Dermis blood vessel endothelial cell (primary cell): Measurements from ENCODE around the gene KCNN3. TPM values are rescaled to one million over a fixed set of nuclear protein-coding genes. Genes with fewer than 3 reads are reported as not detected.
A peak's percentile ranks its signal among the peaks of the same experiment; 100 is the strongest.

ENCODE experiments used
- DNase-seq: peaks from one replicate; pipeline ENCODE4 v3.0.0; 2010
- total RNA-seq: library from RNA; depleted of rRNA; stranded (reverse); fragments of >200 nt; gene quantifications from 2 replicates; pipeline ENCODE4 v1.2.3, GENCODE V29; 2014

The KCNN3 gene
- total RNA-seq, 1 donor from 2014 or later = 1.7 TPM

DNA sequence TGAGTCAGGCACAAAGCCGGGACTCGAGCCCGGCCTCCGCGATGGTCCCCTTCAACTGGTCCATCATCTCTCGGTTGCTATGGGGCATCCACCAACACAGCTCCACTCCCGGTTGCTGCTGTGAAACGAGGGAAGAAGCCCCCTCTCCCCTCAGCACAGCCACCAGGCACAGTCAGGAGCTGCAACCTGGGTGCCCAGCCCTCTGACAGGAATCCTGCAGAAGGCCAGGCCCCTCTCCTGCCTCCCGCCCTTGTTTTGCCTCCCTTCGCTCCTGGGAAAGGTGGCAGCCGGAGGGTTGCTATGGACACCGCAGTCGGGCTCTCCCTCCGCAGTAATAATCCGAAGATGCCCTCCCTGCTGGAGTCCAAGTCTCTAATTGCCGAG is 8.9 kb upstream of the KCNN3 start:
- DNase-seq = no peak

- DNase-seq = peak; percentile 89
Observed at GRCh38 chr1:154878371-154879037, 8.4 kb upstream of the KCNN3 start.

DNA sequence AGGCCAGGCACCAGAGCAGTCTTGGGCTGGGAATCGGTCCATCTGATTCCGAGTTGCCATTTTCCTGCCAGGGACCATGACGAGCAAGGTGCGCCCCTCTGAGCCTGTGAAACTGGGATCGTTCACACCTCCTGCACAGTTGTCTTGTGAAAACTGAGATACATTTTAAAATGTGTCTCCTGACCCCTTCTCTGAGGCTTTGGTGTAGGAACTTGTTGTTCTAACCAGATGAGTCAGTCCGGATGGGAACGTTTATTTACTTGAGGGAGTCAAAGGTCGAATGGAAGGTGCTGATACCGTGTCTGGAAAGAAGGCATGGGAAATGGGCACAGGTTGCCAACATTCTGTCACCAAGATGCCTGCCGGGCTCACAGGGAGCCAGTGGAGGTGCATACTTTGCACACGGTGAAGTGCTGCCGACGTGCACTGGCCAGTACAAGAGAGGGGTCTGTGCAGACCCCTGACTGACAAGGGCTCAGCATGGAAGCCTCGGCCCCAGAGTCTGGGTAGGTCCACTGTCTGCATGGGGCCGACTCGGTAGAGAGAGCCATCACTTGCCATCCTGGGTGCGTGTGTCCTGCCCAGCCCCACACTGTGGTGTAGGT is 7.4 kb upstream of the KCNN3 start:
- DNase-seq = peak; percentile 60

GRCh38 chr1:154876842-154877369 is 6.8 kb upstream of the KCNN3 start:
- DNase-seq = no peak

DNA sequence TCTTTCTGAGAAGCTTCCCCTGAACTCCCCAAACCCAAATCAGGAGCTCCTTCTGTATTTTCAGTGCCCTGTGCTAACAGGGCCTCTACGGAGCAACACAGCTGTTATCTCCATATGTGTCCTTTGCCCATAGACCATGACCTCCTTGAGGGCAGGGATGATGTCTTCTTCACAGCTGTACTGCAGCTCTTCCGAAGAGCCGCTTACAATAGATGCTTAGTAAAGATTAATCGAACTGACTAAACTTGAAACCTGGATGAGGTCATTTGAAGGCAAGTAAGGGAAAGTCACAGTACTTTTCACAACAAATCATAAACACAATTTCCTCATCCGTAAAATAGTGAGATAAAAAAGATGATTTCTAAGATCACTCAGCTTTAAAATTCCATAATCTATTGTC is 4.4 kb upstream of the KCNN3 start:
- DNase-seq = no peak

- no peak for DNase-seq
Observed at GRCh38 chr1:154873321-154873950, 3.4 kb upstream of the KCNN3 start.

DNA sequence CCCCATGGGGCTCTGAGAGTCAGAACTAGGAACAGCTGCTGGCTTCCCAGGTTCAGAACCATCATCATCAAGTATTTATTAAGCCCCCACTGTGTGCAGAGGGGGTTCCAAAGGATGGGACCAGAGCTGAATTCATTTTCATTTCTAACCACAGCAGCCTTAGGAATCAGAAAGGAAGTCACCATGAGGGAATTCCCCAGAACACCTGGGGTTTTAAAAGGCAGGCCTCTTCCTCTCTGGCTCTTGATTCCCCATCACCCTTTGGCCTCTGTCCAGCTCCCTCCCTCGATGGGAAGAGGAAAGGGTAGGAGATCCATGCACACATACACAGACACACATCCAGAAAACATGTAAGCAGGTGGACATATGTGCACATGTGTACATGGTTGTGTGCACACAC is 1.3 kb upstream of the KCNN3 start:
- DNase-seq = no peak

- no peak for DNase-seq
Observed at GRCh38 chr1:154870734-154871133, 653 bp upstream of the KCNN3 start.

DNA sequence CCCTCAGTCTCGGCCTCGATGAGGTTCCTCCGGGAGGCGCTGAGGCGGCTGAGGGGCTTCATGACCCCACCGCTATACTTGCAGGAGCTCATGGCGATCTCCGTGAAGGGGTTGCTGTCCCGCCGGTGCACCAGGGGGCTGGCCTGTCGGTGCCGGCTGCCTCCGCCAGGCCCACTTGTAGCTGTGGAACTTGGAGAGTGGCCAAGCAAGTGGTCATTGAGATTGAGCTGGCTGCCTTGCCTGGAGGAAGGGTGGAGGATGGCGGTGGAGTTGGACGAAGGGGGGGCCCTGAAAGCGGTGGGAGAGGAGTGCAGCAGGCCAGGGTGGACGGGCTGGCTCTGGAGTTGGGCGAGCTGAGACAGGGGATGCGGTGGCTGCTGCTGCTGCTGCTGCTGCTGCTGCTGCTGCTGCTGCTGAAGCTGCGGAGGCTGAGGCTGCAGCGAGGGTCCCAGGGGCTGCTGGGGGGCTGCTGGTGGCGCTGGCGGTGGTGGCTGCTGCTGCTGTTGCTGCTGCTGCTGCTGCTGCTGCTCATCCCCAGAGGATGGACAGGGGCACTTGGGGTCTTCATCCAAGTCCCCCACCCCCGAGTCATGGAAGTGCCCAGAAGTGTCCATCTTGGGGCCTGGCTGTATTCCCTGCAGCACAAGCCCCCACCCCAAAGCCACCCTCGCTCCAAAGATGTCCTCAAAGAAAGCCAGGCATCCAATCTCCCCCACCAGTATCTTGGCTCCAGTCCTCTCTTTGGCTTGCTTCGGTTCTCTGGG is 548 bp downstream of the KCNN3 start:
- DNase-seq = peak; percentile 72

DNA sequence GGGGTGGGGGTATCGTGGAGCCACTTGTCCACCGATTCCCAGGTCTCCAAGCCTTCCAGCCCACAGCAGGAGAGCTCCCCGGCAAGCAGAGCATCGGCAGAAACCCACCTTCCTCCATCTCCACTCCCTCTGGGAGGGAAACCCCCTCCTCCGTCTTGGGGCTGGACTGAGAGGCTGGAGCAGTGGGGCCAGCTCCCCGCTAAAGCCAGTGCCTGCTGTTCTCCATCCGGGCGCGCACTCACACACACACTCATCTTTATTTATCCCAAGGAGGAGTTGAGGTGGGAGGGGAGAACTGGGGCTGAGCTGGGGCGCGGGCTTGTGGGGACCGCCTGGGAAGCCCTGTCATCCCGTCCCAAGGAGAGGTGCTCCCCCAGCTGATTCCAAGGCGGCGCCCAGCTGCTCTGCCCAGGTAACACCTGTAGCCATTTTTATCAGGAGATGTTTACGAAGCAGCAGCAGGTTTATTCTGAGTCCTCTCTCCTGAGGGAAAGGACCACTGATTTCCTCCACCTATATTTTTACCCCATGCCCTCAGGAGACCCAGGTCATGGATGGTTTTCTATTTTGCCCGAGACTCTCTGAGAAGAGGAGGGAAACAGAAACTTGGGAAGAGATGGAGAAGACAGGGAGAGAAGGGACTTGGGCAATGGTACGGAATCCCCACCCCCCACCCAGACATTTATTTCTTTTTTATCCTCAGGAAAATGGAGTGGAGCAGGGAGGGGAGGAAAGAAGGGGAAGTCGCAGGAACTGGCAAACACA is 2.1 kb downstream of the KCNN3 start:
- no peak for DNase-seq

GRCh38 chr1:154867064-154867825 is 2.8 kb downstream of the KCNN3 start:
- DNase-seq = peak; percentile 76

DNA sequence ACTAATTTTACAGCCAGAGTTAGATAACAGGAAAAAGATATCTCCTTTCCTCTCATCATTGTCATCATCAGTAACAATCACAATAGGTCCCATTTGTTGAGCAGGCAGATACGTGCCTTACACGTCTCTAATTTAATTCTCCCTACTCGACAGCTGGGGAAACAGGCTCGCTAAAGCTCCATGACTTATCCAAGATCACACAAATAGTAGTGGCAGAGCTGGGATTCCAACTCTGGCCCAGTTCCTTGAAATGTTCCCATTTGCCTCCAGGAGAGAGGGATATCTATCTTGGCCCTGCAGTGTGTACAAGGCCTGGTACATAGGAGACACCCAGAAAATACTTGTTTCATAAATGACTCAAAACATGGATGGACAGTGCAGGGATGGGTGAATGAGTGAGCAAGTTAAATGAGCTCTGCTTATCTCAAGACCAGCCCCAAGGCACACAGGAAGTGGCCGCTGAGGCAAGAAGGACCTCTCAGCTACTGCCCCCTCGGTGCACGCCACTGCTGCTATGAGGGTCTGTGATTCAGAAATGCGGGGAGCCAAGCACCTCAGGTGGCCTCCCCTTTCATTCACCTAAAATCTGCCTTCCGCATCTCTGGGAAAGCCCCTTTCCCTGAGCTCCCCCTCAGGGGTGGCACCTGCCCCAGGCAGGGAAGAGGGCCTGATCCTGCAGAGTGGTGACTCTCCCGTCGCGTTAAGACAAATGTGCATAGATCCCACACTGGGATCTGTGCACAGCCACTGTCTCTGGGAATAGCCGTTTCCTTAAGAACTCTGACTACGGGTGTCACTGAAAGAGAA is 3.6 kb downstream of the KCNN3 start:
- no peak for DNase-seq

DNA sequence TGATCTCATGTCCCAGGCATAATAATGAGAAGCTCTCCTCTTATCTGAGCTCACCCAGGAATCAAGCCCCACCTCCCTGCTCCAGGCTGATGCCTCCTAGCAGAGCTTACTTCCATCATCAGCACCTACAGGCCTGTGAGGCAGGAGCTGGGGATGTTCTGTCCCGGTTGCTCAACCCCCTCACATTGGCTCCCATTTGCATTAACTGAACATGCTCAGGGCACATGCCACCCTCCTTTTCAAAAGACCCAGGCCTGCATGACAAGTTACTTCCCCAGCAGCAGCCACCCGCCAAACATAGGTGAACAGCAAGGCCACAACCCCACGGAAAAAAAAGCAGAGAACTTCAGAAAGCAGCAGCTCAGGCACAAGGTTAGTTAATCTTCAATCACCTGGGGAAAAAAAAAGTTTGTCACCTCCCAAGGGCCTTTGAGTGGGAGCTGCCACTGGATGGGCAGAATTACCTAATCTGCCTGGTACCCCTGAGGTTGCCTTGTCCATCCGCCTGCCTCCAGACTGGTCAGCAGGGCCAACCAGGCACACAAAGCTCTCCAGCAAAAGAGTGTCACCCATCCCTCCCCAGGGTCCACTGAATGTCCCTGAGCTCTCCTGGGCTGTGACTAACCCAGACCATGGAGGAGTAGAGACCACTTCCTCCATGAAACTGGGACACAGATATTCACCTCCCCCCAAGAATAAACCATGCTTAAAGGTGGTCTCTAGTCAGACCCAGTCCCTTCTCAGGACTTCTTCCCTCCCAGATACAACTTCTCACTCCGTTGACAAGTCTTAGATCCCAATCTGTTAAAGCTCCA is 4.4 kb downstream of the KCNN3 start:
- DNase-seq = no peak

DNA sequence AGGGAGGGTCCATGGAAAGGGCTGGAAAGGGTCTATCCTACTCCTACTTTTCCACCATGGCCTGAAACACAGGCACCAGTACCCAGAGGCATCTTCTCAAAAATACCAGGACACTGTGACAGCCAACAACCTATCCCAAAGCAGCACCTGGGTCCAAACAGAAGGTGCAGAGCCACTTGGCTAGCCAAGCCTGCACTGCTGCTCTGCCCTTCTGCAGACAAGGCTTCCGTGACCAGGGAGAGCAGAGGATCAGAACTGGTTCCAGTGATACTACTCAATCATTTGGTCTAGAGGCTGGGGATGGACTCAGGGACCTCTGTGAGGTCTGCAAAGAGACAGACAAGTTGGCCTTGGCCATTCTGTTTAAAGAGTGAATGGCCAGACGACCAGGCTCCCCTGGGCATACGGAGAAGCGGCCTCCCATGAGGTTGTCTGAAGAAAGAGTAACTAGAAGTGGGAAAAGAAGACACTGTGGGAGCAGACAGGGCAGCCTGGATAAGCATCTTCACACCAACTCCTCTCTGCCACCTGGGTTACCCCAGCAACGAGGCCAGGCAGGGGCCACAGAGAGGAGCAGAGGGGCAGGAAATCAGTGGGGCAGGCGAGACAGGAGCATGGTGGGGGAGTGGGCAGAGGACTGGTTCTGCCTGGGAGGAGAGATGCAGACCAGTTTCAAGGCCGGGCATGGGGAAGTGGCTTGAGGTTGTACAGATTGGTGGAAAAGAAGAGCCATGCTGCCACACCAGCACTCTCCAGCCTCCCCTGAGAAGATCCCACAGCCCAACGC is 5.7 kb downstream of the KCNN3 start:
- no peak for DNase-seq

- peak; percentile 84 for DNase-seq
Observed at GRCh38 chr1:154863315-154864174, 6.5 kb downstream of the KCNN3 start.

DNA sequence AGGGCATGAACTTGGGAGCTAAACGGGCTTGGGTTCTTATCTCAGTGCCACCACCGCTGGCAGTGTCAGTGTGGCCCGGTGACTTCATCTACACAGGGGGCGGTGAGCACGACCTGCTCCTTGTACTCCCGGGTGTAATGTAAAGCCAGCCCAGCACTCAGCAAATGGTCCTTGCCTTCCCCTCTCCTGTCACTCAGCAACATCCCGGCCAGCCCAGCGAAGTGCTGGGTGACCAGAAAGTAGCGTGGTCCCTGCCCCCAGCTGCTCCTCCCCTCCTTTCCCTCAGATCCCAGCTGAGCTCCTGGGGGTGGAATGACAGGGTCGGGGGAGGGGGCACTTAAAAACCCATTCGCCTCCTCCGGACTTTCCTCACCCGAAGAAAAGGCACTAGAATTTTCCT is 7.2 kb downstream of the KCNN3 start:
- DNase-seq = no peak

- no peak for DNase-seq
Observed at GRCh38 chr1:154861607-154862094, 8.4 kb downstream of the KCNN3 start.
